T-helper 1 cell (primary cell): ENCODE results near the gene METTL14.

ENCODE experiments used
- DNase-seq, 5 donors: peaks; one replicate each; pipeline ENCODE4 v3.0.0-alpha.2; 2012 to 2020

Gene METTL14

DNA sequence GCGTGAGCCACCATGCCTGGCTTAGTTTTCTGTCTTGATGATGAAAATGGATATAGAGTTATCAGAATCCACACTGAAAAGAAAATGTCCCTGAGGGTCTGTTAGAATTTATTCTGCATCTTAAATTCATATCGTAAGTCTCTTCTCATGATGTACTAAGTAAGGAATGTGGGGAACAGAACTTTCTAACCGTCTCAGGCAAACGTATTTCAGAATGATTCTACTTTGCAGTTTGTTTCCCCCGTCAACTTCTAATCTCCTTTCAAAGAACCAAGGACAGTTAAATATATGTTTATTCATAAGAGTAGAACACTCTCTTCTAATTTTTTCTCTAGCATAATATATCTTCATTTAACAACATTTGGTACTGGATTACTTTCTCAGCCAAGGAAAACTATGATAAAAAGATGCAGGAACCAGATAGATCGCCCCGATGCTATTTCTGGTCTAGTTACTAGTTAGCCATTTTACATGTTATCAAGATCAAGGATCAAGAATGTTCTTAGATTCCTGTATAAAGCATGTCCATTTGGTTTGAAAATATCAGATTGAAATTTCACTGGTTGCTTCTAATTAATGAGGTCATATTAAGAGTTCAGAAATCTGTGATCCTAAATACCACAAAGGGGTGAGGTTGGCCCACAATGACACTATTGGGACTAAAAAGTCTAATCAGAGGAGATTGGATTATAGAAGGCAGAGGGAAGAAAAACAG, 49.5 kb downstream of the METTL14 start:
- DNase-seq = no peak

DNA sequence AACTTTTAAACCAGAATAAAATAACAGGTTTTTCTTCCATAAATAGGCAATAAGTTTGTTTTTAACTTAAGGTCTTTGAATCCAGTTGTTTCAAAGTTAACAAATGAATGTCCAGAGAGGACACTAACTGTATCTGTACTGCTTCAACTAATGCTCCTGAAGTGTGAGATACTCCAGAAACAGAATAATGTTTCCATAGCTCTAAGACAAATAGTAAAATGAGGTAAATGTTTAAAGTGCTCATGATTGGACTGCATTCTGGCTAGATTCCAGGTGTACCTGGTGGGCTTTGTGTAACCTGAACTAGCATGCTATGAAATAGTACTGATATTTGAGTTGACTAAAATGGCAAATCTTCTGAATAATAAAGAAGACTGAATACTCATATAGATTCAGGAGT, 51.7 kb downstream of the METTL14 start:
- no peak for DNase-seq

DNA sequence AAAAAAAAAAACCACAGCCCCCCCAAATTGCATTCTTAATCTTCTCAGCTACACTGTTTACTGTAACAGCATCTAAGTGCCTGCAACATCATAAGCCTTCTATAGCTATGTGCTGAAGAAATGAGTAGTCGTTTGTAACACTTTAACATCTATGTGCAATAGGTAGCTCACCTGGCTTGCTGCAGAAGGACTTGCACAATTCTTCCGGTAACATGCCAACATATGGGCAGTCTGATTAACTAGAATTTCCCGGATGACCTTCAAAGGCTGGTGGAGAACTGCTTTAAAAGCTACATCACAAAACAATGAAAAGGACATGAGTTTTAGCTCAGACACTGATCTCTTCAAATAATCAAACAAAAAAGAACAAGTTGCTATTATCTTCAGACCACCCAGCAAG, 52.9 kb downstream of the METTL14 start:
- DNase-seq = no peak

DNA sequence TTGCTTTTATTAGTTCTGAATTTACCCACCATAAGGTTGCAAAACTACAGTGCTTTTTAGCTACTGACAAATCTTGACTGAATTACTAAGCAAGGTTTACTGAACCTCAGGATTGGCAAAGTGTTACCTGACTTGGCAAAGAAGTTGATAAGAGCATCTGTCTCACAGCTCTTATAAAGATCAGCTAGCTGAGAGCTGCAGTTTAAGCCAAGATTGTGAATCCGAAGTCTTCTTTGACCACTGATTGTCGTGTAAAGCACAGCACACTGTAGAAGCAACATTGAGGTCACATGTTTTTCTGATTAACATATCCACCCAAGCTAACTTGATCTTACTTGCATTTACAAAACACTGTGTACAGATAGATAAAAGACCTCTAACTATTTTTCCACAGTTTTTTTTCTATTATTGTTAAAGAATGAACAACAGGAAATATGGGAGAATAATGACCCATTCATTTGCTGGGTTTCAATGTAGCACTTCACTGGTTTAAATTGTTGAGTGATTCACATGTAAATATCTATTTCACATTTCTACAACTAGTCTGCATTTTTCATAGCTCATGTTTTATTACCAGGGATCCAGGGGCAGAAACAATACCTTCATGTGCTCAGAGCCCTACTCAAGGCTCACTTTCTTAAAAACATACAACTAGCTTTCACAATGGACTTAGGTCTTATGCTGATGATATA, 54.0 kb downstream of the METTL14 start:
- no peak for DNase-seq

DNA sequence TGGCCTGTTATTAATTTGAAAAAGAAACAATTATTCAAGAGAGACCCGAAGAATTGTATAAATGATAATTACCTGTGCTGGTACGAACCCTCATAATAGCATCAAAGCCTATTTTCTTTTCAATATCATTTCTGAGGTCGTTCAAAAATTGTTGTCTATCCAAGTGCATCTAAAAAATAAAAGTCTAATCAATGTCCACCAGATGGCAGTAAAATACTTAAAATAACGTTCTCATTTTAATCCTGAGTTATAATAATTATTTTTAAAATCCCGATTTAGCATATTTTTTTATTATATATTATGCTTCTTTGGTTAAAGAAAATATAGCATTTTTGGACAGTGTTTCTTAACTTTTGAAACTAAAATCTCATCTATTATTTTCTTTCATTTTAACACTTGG, 55.7 kb downstream of the METTL14 start:
- no peak for DNase-seq

DNA sequence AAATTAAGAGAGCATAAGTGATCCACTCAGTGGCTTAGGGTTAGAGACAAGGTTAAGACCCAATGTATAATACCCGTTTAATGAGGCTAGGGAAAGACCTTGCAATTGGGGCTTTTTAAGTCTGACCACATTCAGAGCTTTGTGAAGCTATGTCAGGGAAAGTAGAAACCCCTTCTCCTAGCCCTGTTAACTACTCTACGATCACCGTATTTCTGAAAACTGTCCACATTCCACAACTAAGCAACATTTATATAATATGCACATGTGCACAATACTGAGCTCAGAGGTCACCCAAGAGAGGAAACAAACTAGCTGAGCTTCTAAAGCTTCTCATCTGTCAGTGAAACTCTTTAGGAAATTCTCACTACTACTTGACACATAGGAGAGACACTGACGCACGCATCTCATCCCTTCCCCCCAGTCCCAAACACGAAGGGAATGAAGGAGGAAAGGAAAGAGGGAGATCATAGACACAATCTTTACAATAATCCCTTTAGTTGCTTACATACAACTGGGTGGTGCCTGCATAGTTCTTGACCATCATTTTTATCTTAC, 56.2 kb downstream of the METTL14 start:
- no peak for DNase-seq

DNA sequence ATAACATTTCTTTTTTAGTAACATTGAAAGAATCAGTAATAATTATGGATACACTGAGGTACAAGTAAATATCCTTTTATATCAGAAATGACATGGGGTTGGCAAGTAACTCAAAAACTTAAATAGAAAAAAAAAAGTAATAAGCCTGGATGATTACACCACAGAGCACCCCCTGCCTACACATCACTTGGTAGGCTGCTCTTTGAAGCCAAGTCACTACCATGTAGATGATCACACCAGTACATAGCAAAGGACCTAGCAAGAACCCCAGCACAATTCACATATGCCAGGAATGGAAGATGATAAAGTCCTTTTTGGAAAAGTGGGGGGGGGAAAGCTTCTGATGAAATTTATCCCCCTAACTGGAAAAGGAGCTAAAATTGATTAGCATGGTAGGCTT, 56.9 kb downstream of the METTL14 start:
- no peak for DNase-seq

DNA sequence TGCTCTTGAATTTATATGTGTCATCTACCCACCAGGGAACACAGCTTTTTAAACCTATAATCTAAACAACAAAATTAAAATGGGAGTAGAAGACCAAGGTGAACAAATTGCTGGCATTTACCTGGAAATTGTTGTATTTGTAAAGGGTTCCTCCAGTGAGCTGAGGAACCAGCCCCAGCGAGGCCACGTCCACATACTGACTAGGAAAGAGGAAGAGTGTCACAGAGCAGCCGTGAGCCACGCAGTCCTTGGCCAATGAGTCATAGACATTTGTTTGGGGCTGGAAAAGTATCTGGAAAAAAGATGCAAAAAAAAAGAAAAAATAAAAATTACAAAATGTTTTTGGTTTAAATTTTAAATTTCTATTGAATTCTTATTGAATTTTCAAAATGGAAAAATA, 58.7 kb downstream of the METTL14 start:
- DNase-seq = no peak

DNA sequence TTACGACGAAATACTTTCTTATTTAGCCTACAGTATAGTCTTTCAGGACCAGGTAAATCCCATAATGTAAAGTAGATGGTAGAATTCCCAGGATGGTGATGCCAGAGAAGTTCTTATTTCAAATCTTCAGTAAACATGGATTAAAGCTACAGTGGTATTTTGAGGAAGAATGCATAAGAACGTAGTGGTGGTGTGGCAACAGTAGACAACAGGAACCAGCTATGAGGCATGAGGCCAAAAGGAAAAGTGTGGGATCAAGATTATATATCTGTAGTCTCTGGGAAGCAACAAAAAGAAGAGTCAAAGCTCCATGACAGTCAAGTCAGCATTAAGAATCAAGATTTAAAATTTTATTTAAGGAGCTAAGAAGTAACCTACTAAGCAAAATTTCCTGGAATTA, 60.2 kb downstream of the METTL14 start:
- no peak for DNase-seq

DNA sequence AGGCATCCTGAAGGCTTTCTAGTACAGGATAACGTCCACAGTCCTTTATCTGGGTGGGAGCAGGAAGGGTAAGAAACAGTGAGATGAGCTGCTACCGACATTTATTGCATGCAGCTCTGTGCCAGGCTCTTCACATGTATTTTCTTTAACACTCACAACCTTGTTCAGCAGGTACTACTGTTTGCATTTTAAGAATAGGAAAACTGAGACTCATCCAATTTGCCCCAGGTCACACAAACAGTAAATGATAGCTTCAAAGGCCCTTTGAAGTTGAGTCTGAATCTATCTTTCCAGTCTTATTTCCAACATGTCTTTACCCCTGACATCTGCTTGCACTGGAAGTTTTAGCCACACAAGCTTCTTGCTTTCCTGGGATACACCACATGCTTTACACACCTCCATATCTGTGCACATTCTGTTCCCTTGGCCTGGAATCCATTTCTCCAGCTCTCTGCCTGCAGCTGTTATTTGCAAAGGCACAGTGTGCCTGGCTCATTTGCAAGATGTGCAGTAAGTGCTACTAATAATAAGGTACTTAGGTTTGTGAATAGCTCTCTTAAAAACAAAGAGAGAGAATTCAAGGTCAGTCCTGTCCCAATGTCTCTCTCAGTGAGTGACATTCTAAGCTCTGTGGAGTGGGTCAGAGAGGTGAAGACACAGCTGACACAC, 61.2 kb downstream of the METTL14 start:
- no peak for DNase-seq

DNA sequence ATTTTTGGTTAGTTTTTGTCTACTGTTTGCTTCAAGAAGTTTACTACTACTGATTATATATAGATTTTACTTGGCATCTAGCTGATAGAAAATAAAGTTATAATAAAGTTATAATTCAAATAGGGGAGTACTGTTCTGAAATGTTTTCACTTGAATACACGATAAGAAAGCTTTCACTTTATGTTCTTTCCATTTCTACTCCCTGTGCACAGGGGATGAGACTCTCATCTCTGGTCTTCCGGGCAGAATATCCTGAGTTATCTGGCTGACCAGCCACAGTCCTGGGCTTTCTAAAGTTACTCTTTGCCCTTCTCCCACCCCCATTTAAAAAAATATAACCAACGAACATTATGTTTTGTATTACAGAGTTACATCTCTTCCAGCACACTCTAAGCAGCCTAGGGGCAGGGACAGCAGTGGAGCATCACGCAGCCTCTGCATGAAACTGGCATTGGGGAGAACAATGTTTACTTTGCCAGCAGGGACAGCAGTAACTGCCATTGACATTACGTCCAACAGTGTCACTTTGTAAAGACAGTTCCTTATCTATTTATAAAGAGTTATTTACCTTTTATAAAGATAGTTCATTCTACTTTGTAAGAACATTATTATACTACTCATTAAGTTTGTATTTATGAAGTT, 64.3 kb downstream of the METTL14 start:
- DNase-seq = no peak

DNA sequence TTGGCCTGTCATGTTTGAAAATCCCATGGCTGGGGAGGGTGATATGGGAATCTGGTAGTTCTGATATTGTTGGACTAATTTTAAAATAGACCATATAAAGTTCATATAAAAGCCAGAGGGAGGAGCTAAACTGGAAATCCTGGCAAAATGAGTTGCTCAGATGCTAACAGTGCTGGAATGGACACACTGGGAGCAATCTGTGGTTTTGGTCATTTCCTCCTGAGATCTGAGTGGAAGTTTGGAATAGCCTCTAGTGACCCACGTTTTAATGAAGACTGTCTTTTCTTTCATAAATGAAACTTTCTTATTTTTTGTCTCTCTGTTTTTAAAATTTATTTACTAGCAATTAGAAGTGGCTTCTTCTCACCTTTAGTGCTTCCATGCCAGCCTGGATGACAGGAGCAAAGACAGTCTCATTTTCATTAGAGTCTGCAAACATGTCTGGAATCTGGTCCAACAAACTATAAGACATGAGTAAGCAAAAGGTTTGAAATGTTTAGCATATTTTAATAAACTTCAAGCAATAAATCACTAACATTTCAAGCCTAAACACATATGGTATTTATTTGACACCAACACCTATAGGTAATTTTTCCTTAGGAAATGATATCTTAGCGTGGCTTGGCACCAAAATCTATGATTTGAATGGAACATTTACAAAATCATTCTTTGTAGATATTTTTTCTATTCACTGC, 66.6 kb downstream of the METTL14 start:
- no peak for DNase-seq

DNA sequence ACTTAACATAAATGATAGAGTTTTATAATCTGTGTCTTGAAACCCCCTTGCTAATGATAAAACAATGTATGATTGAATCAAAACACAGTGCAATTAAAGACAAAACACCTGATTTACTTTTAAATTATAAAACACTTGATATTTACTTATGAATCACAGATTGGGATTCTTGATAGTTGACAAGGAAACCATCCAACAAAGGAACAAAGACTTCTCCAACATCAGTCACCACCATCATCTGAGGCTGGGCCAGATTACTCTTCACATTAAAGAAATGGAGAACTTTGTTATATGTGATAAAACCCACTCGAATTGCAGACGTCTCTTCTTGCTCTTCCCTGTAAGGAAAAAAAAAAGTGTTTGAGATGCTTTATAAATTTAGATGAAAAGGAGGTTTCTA, 67.4 kb downstream of the METTL14 start:
- DNase-seq = no peak

DNA sequence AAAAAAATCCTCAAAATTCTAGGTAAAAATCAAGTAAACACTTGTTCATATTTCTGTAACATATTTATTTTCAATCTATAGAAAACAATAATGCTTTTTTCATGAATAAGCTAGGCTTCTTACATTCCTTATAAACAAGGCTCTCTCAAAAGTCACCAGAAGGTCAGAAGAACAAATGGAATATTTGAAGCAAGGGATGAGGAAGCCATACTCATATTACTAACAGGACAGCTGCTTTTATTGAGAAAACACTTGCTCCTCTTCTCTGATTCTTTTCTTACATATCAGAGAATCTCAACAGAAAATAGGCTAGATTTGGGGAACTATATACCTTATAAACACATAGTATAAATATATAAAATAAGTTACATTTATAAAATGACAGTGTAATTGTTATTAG, 67.9 kb downstream of the METTL14 start:
- no peak for DNase-seq

DNA sequence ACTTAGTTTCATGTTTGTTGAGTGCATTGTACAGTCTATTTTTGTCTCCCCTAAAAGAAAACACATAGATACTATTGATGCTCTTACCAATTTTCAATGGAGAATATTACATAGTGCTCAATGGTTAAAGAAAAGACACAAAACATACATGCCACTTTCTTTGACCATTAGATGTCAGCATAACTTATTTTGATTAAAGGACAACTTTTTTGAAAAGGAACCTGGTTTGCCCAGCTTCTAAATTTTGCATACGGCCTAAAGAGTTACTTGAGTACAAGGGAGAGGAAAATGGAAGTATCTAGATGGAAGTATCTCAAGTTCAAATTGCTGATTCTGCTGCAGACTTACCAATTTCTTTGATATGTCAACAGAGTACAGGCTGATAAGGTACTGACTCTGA, 68.5 kb downstream of the METTL14 start:
- DNase-seq = no peak

DNA sequence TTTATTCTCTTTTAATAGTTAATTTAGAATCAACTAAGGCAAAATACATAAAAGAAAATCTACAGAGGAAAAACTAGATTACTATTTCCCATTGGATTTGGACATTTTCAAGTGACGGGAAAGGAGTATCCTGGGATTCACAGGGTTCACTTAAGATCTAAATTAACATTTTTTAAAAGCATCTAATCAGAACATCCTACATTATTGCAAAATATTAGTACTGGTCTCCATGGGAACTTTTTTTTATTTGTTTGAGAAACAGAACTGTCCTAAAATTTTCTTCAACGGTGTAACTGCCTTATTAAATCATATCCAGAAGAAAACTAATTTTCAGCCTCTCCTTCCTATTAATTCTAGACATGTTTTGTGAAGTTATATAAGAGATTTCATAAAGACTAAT, 69.7 kb downstream of the METTL14 start:
- no peak for DNase-seq

DNA sequence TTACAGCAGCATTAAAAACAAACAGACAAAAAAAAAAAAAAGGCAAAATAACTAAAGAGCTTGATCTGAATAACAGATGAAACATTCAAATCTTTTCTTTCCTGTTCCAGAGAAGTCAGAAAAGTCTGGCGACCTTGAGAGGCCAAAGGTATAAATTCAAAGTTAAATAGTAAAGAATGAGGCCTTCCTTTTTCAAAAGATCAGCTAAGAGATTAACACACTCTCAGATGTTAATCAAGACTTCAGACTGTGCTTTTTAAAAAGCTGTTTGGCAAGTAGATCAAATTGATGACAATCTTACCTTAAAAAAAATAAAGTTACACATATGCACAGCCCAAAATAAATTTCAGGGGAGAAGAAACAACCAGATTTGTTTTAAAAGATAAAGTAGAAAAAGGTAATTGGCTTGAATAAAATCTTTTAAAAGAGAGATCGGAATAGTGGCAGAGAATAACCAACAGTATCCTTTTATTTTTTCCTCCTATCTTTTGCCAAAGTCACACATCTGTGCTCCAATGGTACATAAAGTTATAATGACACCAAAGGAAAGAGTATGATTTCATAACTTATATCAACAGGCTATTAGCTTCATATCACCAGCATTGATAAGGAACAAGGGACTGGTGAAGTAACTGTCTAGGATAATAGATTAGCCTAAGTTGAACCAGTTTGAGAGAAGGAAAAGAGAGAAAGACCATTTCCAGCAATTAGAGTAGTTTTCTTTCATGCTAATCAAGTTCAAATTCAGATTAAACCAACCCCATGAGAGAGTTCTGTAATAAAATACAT, 70.4 kb downstream of the METTL14 start:
- DNase-seq = no peak

DNA sequence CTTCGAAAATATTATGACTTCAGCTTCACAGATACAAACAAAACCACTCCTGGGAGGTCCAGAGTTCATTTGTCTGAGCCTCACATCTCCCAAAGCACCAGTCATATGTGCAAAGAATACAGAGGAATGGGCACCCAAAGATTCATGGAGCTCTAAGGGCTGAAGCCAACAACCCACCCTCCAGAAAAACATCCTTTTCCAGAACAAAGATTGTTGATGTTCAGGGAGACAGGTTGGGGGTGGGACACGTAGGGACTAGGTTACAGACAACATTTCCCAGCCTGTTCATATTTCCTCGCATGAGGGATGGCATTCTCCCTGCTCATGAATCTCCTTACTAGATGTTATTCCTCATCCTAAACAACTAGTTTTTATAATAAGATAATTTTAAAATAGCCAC, 71.2 kb downstream of the METTL14 start:
- no peak for DNase-seq

DNA sequence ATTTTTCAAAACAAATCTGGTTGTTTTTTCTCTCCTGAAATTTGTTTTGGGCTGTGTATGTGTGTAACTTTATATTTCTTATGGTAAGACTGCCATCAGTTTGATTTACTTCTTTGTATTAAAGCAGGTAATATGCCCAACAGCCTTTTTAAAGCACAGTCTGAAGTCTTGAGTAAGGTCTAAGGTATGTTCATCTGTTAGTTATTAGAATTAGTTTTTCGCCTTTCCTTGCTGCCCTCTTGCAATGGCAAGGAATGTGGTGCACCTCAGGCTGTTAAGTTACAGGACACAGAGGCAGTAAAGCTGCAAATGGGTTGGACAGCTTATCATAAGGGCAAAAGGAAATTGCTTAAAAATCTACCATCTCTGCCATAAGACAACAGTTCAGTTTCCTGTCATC, 71.8 kb downstream of the METTL14 start:
- DNase-seq = no peak

DNA sequence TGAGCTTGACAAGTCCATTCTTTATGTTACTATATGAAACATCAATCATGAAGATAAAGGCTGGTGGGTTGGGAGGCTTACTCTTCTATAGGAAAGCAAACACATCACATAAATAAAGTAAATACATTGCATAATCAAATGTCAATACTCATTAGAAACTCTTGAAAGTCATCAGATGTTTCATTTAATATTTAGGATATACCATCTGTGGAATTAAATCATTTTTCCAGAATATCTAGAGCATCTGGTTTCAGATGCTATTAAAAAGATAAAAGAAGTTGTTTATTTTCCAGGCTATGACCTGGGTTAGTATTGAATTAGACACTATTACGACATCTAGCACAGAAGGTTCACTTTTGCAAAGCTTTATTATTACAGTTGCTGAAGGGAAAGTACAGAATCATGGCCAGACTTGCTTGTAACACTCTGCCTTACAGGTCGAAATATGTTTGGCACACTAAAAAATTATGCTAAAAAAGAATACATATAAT, 72.6 kb downstream of the METTL14 start:
- no peak for DNase-seq

DNA sequence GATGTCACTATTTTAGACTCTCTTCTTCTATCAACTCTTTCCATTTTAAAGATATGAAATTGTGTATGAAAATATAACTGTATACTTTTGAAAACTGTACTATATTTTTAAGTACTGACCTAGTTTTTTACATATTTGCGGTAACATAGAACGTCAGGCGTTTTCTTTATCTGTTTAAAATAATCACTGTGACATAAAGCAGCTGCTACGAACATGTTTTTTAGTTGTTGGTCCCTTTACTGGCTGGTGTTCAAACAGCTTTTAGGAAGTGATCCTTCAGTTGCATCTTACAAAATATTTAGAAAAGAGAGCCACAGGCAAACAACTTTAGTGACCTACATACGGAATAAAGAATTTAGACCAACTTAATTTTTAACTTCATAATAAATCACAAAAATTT, 73.1 kb downstream of the METTL14 start:
- no peak for DNase-seq

DNA sequence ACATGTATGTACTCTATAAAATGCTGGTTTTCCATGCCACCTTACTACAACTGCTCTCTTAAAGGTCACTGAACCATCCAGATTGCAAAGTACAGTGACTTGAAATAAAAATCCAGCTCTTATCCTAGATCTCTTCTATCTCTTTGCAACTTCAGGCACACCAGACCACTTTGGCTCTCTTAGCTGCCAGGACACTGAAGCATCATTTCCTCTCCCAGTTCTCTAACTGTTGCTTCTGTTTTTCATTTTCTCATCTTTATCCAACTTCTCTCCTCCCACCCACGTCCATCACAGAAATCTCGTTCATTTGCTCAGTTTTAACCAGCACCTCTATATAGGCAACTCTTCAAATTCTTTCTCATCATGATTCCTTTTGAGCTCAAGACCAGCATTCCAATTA, 74.3 kb downstream of the METTL14 start:
- no peak for DNase-seq
